Superior temporal gyrus (tissue), 1 donor: ENCODE results near the gene SLC50A1.
A peak's percentile ranks its signal among the peaks of the same experiment; 100 is the strongest.
"Not testable (repeated sequence)": the region's sequence is repeated elsewhere in the genome, so short reads cannot be mapped to it uniquely, and the experiment has no call there.

ENCODE experiments used
- DNase-seq: peaks from one replicate; pipeline ENCODE4 v3.0.0-alpha.2; 2016; ENCODE audit errors: extremely low spot score

Gene SLC50A1

GRCh38 chr1:155134880-155135414 lies 705 bp upstream of the SLC50A1 start:
- DNase-seq, result no peak

- peak; percentile 11 for DNase-seq
These were observed 1.1 kb downstream of the SLC50A1 start for GRCh38 chr1:155136748-155137147.

GRCh38 chr1:155137154-155137949 lies 1.7 kb downstream of the SLC50A1 start:
- DNase-seq, result no peak

GRCh38 chr1:155139895-155140629 lies 4.4 kb downstream of the SLC50A1 start, which contains the start of gene DPM3:
Gene DPM3 (minus strand): TSS chr1:155140531. CDS start chr1:155140240, 291 bp downstream.
- DNase-seq, result peak; percentile 95

GRCh38 chr1:155140630-155140953 lies 4.9 kb downstream of the SLC50A1 start:
- no peak for DNase-seq

GRCh38 chr1:155141749-155142148 lies 6.1 kb downstream of the SLC50A1 start:
- DNase-seq, result no peak

GRCh38 chr1:155145491-155145890 lies 9.8 kb downstream of the SLC50A1 start:
- DNase-seq, result no peak

- not testable (repeated sequence) for DNase-seq
These were observed 20.5 kb downstream of the SLC50A1 start for GRCh38 chr1:155155996-155156643.

GRCh38 chr1:155158991-155159390 lies 23.3 kb downstream of the SLC50A1 start:
- DNase-seq, result no peak

GRCh38 chr1:155160128-155160527 lies 24.5 kb downstream of the SLC50A1 start:
- DNase-seq, result no peak

GRCh38 chr1:155162631-155163030 lies 27.0 kb downstream of the SLC50A1 start:
- not testable (repeated sequence) for DNase-seq

GRCh38 chr1:155163785-155164184 lies 28.1 kb downstream of the SLC50A1 start:
- DNase-seq, result not testable (repeated sequence)

GRCh38 chr1:155164625-155165024 lies 29.0 kb downstream of the SLC50A1 start:
- not testable (repeated sequence) for DNase-seq

GRCh38 chr1:155166051-155166470 lies 30.4 kb downstream of the SLC50A1 start:
- DNase-seq, result no peak

GRCh38 chr1:155166471-155167165 lies 31.0 kb downstream of the SLC50A1 start:
- DNase-seq, result no peak

GRCh38 chr1:155167166-155168104 lies 31.8 kb downstream of the SLC50A1 start:
- peak; percentile 97 for DNase-seq

- DNase-seq, result not testable (repeated sequence)
These were observed 32.4 kb downstream of the SLC50A1 start for GRCh38 chr1:155168105-155168445.

GRCh38 chr1:155168456-155169210 lies 33.0 kb downstream of the SLC50A1 start:
- DNase-seq, result no peak

- no peak for DNase-seq
These were observed 33.9 kb downstream of the SLC50A1 start for GRCh38 chr1:155169541-155169940.
